ENCODE results near the gene TUBB4A.
"Not testable (repeated sequence)": the region's sequence is repeated elsewhere in the genome, so short reads cannot be mapped to it uniquely, and the experiment has no call there.

The TUBB4A gene

DNA sequence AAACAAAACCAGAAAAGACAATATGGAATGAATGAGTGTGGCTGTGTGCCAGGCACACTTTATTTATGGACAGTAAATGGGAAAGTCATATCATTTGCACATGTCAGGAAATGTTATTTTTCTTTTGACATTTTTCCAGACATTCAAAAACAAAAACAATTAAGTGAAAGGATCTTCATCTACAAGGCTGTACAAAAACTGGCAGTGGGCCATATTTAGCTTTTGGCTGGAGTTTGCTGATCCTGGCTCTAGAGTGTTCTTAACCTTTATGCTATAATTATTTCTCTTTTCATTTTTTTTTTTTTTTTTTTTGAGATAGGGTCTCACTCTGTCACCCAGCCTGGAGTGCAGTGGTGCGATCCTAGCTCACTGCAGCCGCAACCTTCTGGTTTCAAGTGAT is 22.2 kb upstream of the TUBB4A start:
- DNase-seq (ENCODE audit: low spot score), result no peak

- no peak for DNase-seq (ENCODE audit: low spot score)
Observed at GRCh38 chr19:6522712-6523111, 20.6 kb upstream of the TUBB4A start.

DNA sequence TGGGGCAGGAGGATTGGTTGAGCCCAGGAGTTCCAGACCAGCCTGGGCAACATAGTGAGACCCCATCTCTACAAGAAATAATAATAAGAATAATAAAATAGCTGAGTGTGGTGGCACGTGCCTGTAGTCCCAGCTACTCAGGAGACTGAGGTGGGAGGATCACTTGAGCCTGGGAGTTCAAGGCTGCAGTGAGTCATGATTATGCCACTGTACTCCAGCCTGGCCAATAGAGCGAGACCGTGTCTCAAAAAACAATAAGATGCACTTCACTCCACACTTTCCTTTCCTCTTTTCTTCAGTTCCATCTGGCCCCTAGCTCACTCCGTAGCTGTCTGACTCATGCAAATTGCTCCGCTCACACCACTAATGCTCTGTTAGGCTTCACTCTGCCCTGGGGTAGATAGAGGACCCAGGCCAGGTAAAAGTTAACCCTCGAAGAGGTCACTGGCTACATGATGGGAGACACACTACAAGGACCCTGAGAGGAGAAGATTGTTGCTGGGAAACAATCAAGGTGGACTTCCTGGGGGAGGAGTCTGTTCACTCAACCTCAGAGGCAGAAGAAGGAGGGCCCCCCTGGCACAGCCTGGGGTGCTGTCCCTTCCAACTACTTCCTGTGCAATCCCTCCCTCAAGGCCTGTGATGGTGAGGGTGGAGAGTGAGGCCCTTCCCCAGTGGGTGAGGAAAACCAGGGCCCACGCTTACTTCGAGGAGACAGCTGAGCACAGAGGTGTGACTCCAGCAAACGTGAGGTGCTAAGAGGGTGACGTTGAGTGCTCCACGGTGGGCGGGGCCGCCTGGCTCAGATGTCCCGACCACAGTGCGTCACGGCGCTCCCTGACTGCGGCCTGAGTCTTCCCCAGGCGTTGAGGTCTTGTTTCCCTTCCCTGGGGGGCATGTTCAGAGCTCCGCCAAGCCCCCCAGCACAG is 19.9 kb upstream of the TUBB4A start:
- DNase-seq (ENCODE audit: low spot score), result no peak

GRCh38 chr19:6519289-6519688 is 17.2 kb upstream of the TUBB4A start:
- peak; percentile 62 for DNase-seq (ENCODE audit: low spot score)

GRCh38 chr19:6518145-6518911 is 16.2 kb upstream of the TUBB4A start:
- peak; percentile 63 for DNase-seq (ENCODE audit: low spot score)

- DNase-seq (ENCODE audit: low spot score), result peak; percentile 92
Observed at GRCh38 chr19:6516659-6517291, 14.7 kb upstream of the TUBB4A start.

DNA sequence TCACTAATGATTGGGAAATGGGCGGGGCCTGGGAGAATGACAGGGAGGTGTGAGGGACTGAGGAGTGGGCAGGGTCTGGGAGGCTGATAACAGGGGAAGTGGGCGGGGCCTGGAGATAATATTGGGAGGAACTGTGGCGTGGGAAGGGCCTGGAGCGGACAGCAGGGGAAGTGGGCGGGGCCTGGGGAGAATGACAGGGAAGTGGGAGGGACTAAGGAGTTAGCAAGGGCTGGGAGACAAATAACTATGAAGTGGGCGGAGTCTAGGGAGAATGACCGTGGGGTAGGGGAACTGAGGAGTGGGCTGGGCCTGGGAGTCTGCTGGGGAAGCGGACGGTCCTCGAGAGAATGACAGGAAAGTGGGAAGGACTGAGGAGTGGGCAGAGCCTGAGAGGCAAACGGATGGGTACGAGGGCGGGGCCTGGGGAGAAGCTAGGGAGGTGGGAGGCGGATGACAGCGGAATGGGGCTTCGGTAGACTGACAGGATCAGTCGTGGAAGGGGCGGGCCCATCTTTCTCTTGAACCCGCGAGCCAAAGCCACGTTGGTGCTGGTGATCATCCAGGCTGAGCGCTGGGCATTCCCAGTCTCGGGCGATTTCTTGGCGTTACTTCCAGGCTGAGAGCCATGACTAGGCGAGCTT is 14.0 kb upstream of the TUBB4A start:
- peak; percentile 87 for DNase-seq (ENCODE audit: low spot score)

GRCh38 chr19:6514926-6515544 is 12.9 kb upstream of the TUBB4A start:
- DNase-seq (ENCODE audit: low spot score), result no peak

DNA sequence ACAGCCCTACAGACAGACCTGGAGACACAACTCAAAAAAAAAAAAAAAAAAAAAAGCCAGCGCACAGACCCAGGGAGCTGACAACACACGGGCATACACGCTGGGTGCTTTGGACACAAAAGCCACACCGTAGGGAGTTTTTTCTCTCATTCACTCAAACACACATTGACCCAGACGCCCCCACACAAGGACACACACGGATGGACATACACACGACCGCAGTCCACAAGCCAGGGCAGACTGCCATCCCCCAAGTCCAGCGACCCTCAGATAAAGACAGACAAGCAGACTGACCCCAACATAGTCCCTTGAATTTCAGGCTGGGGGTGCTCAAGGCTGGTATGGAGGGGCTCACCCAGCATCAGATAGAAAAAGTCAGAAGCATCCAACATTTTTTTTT is 12.0 kb upstream of the TUBB4A start:
- DNase-seq (ENCODE audit: low spot score), result no peak

- no peak for DNase-seq (ENCODE audit: low spot score)
Observed at GRCh38 chr19:6510618-6511017, 8.5 kb upstream of the TUBB4A start.

DNA sequence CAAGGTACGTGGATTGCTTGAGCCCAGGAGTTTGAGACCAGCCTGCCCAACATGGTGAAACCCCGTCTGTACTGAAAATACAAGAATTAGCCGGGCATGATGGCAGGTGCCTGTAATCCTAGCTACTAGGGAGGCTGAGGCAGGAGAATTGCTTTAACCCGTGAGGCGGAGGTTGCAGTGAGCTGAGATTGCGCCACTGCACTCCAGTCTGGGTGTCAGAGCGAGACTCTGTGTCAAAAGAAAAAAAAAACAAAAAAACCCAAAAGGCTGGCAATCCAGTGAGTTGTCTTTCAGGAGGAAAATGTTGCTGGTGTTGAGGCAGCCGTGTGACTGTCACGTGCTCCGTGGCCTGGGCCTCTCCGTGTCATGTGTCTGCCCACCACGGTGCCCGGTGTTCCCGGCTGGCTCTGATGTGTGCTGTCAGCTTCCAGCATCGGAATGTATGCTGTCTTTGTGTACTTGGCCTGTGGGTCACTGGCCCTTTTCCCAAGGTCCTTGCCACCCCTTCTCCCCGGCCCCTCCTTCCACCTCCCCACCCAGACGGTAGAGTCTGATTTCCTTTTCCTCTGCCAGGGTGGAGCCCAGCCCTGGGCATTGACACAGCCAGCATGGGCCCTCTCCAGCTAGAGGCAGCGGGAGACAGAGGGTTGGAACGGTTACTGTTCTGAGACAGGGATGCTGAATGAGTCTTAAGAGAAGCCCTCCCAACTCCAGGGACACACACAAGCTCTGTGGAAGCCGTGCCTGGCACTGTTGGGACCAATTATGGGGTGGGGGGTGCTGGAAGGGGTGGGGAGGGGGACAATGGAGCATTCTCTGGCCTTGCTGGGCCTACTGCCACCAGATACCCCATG is 7.2 kb upstream of the TUBB4A start:
- DNase-seq (ENCODE audit: low spot score), result no peak

DNA sequence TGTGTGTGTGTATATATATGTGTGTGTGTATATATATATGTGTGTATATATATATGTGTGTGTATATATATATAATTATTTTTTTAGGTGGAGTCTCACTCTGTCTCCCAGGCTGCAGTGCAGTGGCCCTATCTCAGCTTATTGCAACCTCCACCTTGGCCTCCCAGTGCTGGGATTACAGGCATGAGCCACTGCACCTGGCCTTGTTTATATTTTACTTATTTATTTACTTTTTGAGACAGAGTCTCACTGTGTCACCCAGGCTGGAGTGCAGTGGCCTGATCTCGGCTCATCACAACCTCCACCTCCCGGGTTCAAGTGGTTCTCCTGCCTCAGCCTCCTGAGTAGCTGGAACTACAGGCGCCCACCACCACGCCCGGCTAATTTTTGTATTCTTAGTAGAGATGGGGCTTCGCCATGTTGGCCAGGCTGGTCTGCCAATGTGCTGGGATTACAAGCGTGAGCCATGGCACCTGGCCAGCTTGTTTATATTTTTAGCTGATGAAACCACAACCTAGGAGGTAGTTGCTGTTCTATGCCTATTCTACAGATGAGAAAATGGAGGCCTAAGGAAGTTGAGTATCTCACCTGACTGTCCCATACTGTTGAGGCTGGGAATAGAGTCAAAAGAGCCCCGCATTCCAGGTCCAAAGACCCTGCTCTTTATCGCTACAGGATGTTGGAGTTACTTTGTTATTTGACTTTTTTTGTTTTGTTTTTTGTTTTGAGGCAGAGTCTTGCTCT is 6.1 kb upstream of the TUBB4A start:
- DNase-seq (ENCODE audit: low spot score), result not testable (repeated sequence)

- DNase-seq (ENCODE audit: low spot score), result no peak
Observed at GRCh38 chr19:6503407-6504201, 1.5 kb upstream of the TUBB4A start.

GRCh38 chr19:6500837-6501739 is 1.0 kb downstream of the TUBB4A start:
- DNase-seq (ENCODE audit: low spot score), result no peak

DNA sequence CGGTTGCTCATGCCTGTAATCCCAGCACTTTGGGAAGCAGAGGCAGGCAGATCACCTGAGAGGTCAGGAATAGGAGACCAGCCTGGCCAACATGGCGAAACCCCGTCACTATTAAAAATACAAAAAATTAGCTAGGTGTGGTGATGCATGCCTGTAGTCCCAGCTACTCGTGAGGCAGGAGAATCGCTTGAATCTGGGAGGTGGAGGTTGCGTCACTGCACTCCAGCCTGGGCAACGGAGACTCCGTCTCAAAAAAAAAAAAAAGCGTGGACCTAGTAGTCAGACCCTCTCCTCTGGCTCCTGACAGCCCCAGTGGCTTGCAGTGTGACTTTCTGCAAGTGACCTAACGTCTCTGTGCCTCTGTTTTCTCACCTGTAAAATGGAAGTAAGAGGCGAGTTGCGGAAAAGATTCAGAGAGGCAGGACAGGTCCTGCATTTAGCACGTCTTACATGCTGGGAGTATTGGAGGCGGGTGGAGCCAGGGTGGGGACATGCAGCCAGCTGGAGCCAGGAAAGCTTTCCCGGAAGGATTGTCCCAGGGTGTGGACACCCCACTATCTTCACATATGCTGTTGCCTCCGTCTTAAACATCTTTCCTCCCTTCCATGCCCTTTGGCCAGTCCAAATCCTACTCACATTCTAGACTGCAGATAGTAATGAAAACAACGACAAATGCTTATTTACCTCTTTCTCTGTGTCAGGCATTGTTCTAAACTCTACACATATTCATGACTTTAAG is 2.9 kb downstream of the TUBB4A start:
- DNase-seq (ENCODE audit: low spot score), result no peak

GRCh38 chr19:6498294-6499036 is 3.6 kb downstream of the TUBB4A start:
- DNase-seq (ENCODE audit: low spot score), result no peak

GRCh38 chr19:6495947-6496346 is 6.2 kb downstream of the TUBB4A start:
- no peak for DNase-seq (ENCODE audit: low spot score)
